ENCODE results near the gene ANKRD1. TPM values are rescaled to one million over a fixed set of nuclear protein-coding genes. Genes with fewer than 3 reads are reported as not detected.

ANKRD1 gene
- total and polyA plus RNA-seq, 2 experiments from 2014 or later = 9.4 to 32.7 TPM

DNA sequence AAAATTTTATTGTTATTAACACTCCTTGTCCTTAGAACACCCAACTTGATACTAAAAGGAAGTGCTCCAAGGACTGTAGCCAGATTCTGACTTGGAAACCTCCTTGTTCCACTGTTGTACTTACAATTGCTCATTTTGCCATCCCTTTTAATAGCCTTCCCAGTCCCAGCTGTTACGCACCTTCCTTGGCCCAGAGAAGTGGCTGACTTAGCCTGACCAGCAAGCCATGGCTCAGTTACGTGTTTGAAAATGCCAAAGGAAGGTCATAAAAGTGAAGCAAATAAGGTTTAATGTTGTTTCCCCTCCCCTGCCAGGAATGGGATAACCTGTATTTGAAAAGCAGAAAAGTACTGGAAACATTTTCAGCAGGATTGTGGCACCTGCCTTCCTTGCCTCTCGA, 3.7 kb upstream of the ANKRD1 start:
- peaks cover 16% of the 10 kb centered on the region for H3K27me3 ChIP-seq
- H3K9me3 ChIP-seq (ENCODE audit: low read depth) = no peaks in the 10 kb centered on the region
- H3K36me3 ChIP-seq = no peaks in the 10 kb centered on the region
- TF ChIP-seq, protein P1, sequence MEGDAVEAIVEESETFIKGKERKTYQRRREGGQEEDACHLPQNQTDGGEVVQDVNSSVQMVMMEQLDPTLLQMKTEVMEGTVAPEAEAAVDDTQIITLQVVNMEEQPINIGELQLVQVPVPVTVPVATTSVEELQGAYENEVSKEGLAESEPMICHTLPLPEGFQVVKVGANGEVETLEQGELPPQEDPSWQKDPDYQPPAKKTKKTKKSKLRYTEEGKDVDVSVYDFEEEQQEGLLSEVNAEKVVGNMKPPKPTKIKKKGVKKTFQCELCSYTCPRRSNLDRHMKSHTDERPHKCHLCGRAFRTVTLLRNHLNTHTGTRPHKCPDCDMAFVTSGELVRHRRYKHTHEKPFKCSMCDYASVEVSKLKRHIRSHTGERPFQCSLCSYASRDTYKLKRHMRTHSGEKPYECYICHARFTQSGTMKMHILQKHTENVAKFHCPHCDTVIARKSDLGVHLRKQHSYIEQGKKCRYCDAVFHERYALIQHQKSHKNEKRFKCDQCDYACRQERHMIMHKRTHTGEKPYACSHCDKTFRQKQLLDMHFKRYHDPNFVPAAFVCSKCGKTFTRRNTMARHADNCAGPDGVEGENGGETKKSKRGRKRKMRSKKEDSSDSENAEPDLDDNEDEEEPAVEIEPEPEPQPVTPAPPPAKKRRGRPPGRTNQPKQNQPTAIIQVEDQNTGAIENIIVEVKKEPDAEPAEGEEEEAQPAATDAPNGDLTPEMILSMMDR (IDR thresholded peaks at IDR 0.05; ENCODE audit: low read depth, low read length) = no peak
- no peak overlapping the region for H3K4me3 ChIP-seq
- peaks cover 16% of the 10 kb centered on the region for H3K4me1 ChIP-seq (ENCODE audit: low read depth)
- H3K27ac ChIP-seq = no peak overlapping the region
- DNase-seq (ENCODE audit: low read depth in 1 of 2, low spot score in 1 of 2) = no peak

GRCh38 chr10:90923111-90923731, 2.3 kb upstream of the ANKRD1 start:
- peaks cover 26% of the 10 kb centered on the region for H3K4me1 ChIP-seq (ENCODE audit: low read depth)
- TF ChIP-seq, protein P1 (IDR thresholded peaks at IDR 0.05; ENCODE audit: low read depth, low read length) = no peak
- no peaks in the 10 kb centered on the region for H3K9me3 ChIP-seq (ENCODE audit: low read depth)
- peaks cover 16% of the 10 kb centered on the region for H3K27me3 ChIP-seq
- H3K36me3 ChIP-seq = no peaks in the 10 kb centered on the region
- DNase-seq (ENCODE audit: low read depth in 1 of 2, low spot score in 1 of 2) = no peak
- no peak overlapping the region for H3K4me3 ChIP-seq
- H3K27ac ChIP-seq = no peak overlapping the region

DNA sequence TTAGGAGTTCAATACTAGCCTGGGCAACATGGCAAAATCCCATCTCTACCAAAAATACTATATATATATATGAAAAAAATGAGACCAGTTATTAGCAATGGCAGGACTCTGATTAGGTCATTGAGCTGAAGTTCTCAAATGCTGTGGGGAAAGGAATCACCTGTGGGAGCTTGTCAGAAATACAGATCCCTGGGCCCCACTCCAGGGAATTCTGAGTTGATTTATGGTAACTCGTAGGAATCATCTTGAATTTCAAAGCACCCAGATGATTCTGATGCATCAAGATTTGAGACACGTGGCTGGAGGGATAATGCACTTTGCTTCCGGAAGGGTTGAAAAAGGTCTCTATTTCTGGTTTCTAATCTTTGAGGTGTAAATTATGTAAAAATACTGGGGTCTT, 1.0 kb upstream of the ANKRD1 start:
- H3K4me3 ChIP-seq = no peak overlapping the region
- peaks cover 13% of the 10 kb centered on the region for H3K27me3 ChIP-seq
- no peaks in the 10 kb centered on the region for H3K36me3 ChIP-seq
- H3K9me3 ChIP-seq (ENCODE audit: low read depth) = no peaks in the 10 kb centered on the region
- peak overlapping the region; percentile 87 for H3K27ac ChIP-seq
- TF ChIP-seq, protein P1 (IDR thresholded peaks at IDR 0.05; ENCODE audit: low read depth, low read length) = no peak
- peaks cover 39% of the 10 kb centered on the region for H3K4me1 ChIP-seq (ENCODE audit: low read depth)
- no peak for DNase-seq (ENCODE audit: low read depth in 1 of 2, low spot score in 1 of 2)

GRCh38 chr10:90919683-90920574, 958 bp downstream of the ANKRD1 start:
- peak overlapping the region; percentile 87 for H3K27ac ChIP-seq
- H3K4me3 ChIP-seq = peak overlapping the region; percentile 16
- no peaks in the 10 kb centered on the region for H3K9me3 ChIP-seq (ENCODE audit: low read depth)
- DNase-seq (ENCODE audit: low read depth in 1 of 2, low spot score in 1 of 2) = no peak
- H3K27me3 ChIP-seq = peaks cover 13% of the 10 kb centered on the region
- H3K4me1 ChIP-seq (ENCODE audit: low read depth) = peaks cover 40% of the 10 kb centered on the region
- TF ChIP-seq, protein P1 (IDR thresholded peaks at IDR 0.05; ENCODE audit: low read depth, low read length) = no peak
- no peaks in the 10 kb centered on the region for H3K36me3 ChIP-seq

DNA sequence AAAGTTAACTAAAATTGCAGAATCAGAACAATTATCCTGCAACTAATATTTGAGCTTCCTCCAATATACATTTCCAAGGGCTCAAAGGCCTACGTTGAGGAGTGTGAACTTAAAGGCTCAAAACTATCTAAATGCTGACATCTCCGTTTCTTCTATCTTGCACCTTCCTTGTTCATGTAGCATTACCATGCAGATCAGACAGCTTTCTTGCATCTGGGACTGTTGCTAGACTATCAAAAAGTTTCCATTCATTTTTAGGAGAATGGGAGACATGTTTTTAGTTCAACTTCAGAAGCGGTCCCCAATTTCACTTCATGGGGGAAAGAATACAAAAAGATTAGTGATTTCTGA, 2.9 kb downstream of the ANKRD1 start:
- Histone ChIP-seq H3K9me3 (ENCODE audit: low read depth) (no peaks in the 10 kb centered on the region), H3K4me3 (no peak overlapping the region)

More for the DNA sequence above, 2.9 kb downstream of the ANKRD1 start:
- no peak for DNase-seq (ENCODE audit: low read depth in 1 of 2, low spot score in 1 of 2)
- H3K27ac ChIP-seq = no peak overlapping the region
- TF ChIP-seq, protein P1 (IDR thresholded peaks at IDR 0.05; ENCODE audit: low read depth, low read length) = no peak
- no peaks in the 10 kb centered on the region for H3K36me3 ChIP-seq
- H3K27me3 ChIP-seq = peaks cover 3% of the 10 kb centered on the region
- peaks cover 40% of the 10 kb centered on the region for H3K4me1 ChIP-seq (ENCODE audit: low read depth)

Measured in cardiac muscle cell (in vitro differentiated cells and primary cell).